Measurements from ENCODE around the gene SMCO4. TPM values are rescaled to one million over a fixed set of nuclear protein-coding genes. Genes with fewer than 3 reads are reported as not detected.

SMCO4 gene
- total RNA-seq, 4 donors from 2014 or later = 24.8 to 93.0 (median 40.2) TPM

GRCh38 chr11:93572621-93573020 is 29.4 kb upstream of the SMCO4 start:
- DNase-seq = no peak

GRCh38 chr11:93572171-93572570 is 29.0 kb upstream of the SMCO4 start:
- Histone ChIP-seq H3K27ac (no peak overlapping the region), H3K27me3 (no peaks in the 10 kb centered on the region), H3K36me3 (no peaks in the 10 kb centered on the region), H3K4me3 (no peak overlapping the region), H3K4me1 (peaks cover 0 to 6% (median 0%) of the 10 kb centered on the region in 4 donors), H3K9me3 (peaks cover 0 to 6% (median 0%) of the 10 kb centered on the region in 4 donors)
- TF ChIP-seq POLR2A (IDR thresholded peaks at IDR 0.05) = no peak
- TF ChIP-seq, protein P1, sequence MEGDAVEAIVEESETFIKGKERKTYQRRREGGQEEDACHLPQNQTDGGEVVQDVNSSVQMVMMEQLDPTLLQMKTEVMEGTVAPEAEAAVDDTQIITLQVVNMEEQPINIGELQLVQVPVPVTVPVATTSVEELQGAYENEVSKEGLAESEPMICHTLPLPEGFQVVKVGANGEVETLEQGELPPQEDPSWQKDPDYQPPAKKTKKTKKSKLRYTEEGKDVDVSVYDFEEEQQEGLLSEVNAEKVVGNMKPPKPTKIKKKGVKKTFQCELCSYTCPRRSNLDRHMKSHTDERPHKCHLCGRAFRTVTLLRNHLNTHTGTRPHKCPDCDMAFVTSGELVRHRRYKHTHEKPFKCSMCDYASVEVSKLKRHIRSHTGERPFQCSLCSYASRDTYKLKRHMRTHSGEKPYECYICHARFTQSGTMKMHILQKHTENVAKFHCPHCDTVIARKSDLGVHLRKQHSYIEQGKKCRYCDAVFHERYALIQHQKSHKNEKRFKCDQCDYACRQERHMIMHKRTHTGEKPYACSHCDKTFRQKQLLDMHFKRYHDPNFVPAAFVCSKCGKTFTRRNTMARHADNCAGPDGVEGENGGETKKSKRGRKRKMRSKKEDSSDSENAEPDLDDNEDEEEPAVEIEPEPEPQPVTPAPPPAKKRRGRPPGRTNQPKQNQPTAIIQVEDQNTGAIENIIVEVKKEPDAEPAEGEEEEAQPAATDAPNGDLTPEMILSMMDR (IDR thresholded peaks at IDR 0.05) = no peak
- no peak for DNase-seq

More at GRCh38 chr11:93572621-93573020, 29.4 kb upstream of the SMCO4 start:
- Histone ChIP-seq H3K9me3 (peaks cover 0 to 6% (median 0%) of the 10 kb centered on the region in 4 donors), H3K4me1 (peaks cover 0 to 1% (median 0%) of the 10 kb centered on the region in 4 donors), H3K27ac (no peak overlapping the region), H3K27me3 (no peaks in the 10 kb centered on the region), H3K36me3 (no peaks in the 10 kb centered on the region), H3K4me3 (no peak overlapping the region)
- TF ChIP-seq, protein P1 (IDR thresholded peaks at IDR 0.05) = no peak
- TF ChIP-seq POLR2A (IDR thresholded peaks at IDR 0.05) = no peak

DNA sequence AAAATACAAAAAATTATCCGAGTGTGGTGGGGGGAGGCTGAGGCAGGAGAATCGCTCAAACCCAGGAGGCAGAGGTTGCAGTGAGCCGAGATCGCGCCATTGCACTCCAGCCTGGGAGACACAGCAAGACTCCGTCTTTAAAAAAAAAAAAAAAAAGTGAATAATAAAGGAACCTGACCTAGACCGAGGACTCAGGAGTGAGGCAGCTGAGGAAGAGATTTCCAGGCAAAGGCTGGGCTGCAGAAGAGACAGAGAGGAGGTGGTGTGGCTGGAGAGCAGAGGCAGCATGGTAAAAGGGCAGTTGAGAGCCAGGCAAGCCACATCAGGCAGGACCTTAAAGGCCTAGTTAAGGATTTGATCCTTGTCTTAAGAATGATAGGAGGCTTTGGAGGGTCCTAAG is 28.4 kb upstream of the SMCO4 start:
- DNase-seq = no peak
- Histone ChIP-seq H3K27ac (no peak overlapping the region), H3K4me1 (peaks cover 0 to 6% (median 0%) of the 10 kb centered on the region in 4 donors), H3K9me3 (peaks cover 0 to 6% (median 0%) of the 10 kb centered on the region in 4 donors), H3K27me3 (no peaks in the 10 kb centered on the region), H3K36me3 (no peaks in the 10 kb centered on the region), H3K4me3 (no peak overlapping the region)
- no peak for TF ChIP-seq POLR2A (IDR thresholded peaks at IDR 0.05)
- TF ChIP-seq, protein P1 (IDR thresholded peaks at IDR 0.05) = no peak

GRCh38 chr11:93570759-93571413 is 27.7 kb upstream of the SMCO4 start:
- no peaks in the 10 kb centered on the region for H3K27me3 ChIP-seq
- peaks cover 0 to 6% (median 0%) of the 10 kb centered on the region in 4 donors for H3K4me1 ChIP-seq
- DNase-seq = peak in 1 of 3 donors; percentile 66
- no peaks in the 10 kb centered on the region for H3K36me3 ChIP-seq
- no peak for TF ChIP-seq POLR2A (IDR thresholded peaks at IDR 0.05)
- TF ChIP-seq, protein P1 (IDR thresholded peaks at IDR 0.05) = no peak
- H3K4me3 ChIP-seq = no peak overlapping the region
- H3K9me3 ChIP-seq = peaks cover 0 to 6% (median 0%) of the 10 kb centered on the region in 4 donors
- peak overlapping the region in 2 of 4 donors; percentile 26 to 45 for H3K27ac ChIP-seq

DNA sequence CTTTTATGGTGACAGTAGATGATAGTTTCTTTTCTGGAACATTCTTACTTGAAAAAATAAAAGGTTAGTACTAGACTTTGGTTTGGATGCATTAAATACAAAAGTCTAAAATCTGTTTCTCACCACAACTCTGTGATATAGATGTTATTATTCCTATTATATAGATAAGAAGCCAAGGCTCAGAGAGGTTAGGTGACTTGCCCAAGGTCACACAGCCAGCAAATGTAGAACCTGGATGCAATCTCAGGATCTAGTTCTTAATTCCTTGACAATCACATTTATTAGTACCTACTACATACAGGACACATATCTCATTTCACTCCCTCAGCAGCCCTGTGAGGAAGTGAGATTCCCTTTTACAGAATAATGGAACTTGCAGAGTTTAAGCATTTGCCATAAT is 26.3 kb upstream of the SMCO4 start:
- Histone ChIP-seq H3K9me3 (peaks cover 0 to 6% (median 0%) of the 10 kb centered on the region in 4 donors), H3K27me3 (no peaks in the 10 kb centered on the region), H3K36me3 (no peaks in the 10 kb centered on the region), H3K27ac (no peak overlapping the region), H3K4me3 (no peak overlapping the region), H3K4me1 (peaks cover 0 to 6% (median 0%) of the 10 kb centered on the region in 4 donors)
- TF ChIP-seq, protein P1 (IDR thresholded peaks at IDR 0.05) = no peak
- no peak for TF ChIP-seq POLR2A (IDR thresholded peaks at IDR 0.05)
- no peak for DNase-seq

All from Peyer's patch (tissue), 4 donors.